Measurements from ENCODE around the gene LDHAL6B. TPM values are rescaled to one million over a fixed set of nuclear protein-coding genes. Genes with fewer than 3 reads are reported as not detected.

Gene LDHAL6B
- total and polyA plus RNA-seq, 12 donors: not detected

DNA sequence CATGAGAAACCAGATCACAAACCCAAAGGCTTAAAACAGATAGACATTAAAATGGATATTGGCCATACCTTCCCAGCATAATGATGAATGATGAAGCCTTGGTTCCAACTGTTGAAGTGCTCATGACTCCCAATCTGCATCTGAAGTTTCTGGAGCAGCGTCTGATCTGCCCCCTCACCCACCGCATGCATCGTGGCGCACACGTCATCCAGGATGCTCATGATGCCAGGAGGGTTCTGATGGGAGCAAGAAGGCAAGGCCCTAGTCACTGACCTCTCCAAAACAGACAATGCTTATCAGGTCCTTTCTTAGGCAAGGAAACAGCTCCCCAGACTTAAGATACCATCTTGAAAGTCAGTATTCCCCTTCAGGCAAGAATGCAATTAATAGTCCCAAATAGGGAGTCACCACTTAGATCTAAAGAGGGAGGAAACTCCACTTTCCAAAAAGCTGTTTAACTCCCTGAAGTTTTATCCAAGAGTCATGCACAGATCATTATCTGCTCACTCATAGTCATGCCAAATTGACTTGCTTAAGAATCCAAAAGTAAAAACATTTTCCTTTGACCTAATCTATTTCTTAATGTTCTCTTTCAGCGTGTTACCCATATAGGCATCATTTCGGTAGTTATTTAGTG, 2.1 kb downstream of the LDHAL6B start:
- 96 to 98% (median 97%) methylated on average over 7 of the region's 7 CpGs for whole genome bisulfite sequencing, 4 donors
- Histone ChIP-seq H3K4me1 (replicated peaks in 1 of 2) (no peaks in the 10 kb centered on the region), H3K27me3 (no peaks in the 10 kb centered on the region), H3K4me3 (no peak overlapping the region), H3K36me3 (replicated peaks in 1 of 2) (no peaks in the 10 kb centered on the region), H3K9me3 (replicated peaks in 1 of 3) (no peaks in the 10 kb centered on the region), H3K27ac (no peak overlapping the region)
- TF ChIP-seq, protein P1, sequence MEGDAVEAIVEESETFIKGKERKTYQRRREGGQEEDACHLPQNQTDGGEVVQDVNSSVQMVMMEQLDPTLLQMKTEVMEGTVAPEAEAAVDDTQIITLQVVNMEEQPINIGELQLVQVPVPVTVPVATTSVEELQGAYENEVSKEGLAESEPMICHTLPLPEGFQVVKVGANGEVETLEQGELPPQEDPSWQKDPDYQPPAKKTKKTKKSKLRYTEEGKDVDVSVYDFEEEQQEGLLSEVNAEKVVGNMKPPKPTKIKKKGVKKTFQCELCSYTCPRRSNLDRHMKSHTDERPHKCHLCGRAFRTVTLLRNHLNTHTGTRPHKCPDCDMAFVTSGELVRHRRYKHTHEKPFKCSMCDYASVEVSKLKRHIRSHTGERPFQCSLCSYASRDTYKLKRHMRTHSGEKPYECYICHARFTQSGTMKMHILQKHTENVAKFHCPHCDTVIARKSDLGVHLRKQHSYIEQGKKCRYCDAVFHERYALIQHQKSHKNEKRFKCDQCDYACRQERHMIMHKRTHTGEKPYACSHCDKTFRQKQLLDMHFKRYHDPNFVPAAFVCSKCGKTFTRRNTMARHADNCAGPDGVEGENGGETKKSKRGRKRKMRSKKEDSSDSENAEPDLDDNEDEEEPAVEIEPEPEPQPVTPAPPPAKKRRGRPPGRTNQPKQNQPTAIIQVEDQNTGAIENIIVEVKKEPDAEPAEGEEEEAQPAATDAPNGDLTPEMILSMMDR (IDR thresholded peaks at IDR 0.05): no peak
- no peak for TF ChIP-seq POLR2A (IDR thresholded peaks at IDR 0.05)
- intact Hi-C loops (cut with DNase I): no loop called here
- DNase-seq: no peak

DNA sequence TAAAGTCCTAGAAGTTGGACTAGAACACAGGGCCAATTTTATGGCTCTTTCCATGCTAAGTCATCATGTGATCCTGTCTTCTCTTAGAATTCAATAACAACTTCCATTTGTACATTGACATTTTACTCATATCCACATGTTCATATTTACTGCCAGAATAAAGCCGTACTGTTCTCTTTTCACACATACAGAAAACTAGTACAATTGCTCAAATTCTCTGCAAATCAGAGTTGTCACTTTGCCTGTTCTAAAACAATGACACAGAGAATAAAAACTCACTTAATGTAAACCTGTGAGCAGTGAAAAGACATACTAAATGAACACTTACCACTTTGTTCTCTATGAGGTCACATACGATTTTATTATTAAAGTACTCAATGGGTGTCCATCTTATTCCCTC, 3.5 kb downstream of the LDHAL6B start:
- H3K27ac ChIP-seq: no peak overlapping the region
- intact Hi-C loops (cut with DNase I): no loop called here
- no peaks in the 10 kb centered on the region for H3K4me1 ChIP-seq (replicated peaks in 1 of 2)
- no peak for DNase-seq
- H3K27me3 ChIP-seq: no peaks in the 10 kb centered on the region
- no peaks in the 10 kb centered on the region for H3K9me3 ChIP-seq (replicated peaks in 1 of 3)
- no peaks in the 10 kb centered on the region for H3K36me3 ChIP-seq (replicated peaks in 1 of 2)
- WGBS, 4 donors: 85 to 97% (median 90%) methylated on average over 2 of the region's 2 CpGs
- no peak overlapping the region for H3K4me3 ChIP-seq
- no peak for TF ChIP-seq POLR2A (IDR thresholded peaks at IDR 0.05)
- TF ChIP-seq, protein P1 (IDR thresholded peaks at IDR 0.05): no peak

DNA sequence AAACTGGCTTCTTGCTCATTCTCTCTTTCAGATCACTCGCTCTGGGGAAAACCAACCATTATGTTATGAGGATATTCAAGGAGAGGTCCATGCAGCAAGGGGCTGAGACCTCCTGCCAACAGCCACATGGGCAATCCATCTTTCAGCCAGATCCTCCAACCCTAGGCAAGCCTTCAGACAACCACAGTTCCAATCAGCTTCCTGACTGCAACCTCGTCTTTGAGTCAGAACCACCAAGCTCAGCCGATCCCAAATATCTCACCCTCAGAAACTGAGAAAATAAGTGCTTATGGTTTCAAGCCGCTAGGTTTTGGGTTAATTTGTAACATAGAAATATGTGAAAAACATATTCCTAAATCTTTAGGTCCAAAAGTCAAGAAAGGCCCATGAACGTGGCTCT, 10.3 kb downstream of the LDHAL6B start:
- intact Hi-C loops (cut with DNase I): no loop called here
- no peaks in the 10 kb centered on the region for H3K9me3 ChIP-seq (replicated peaks in 1 of 3)
- H3K4me3 ChIP-seq: no peak overlapping the region
- TF ChIP-seq POLR2A (IDR thresholded peaks at IDR 0.05): no peak
- TF ChIP-seq, protein P1 (IDR thresholded peaks at IDR 0.05): no peak
- H3K4me1 ChIP-seq (replicated peaks in 1 of 2): no peaks in the 10 kb centered on the region
- WGBS, 4 donors: 92 to 97% (median 96%) methylated on average over 5 of the region's 5 CpGs
- no peak for DNase-seq
- no peaks in the 10 kb centered on the region for H3K36me3 ChIP-seq (replicated peaks in 1 of 2)
- no peaks in the 10 kb centered on the region for H3K27me3 ChIP-seq
- no peak overlapping the region for H3K27ac ChIP-seq

GRCh38 chr15:59217876-59218498, 11.3 kb downstream of the LDHAL6B start:
- Histone ChIP-seq H3K36me3 (replicated peaks in 1 of 2) (no peaks in the 10 kb centered on the region), H3K27me3 (no peaks in the 10 kb centered on the region)
- WGBS, 4 donors: 91 to 96% (median 93%) methylated on average over 14 of the region's 14 CpGs

More at GRCh38 chr15:59217876-59218498, 11.3 kb downstream of the LDHAL6B start:
- Histone ChIP-seq H3K4me3 (no peak overlapping the region), H3K27ac (no peak overlapping the region), H3K9me3 (replicated peaks in 1 of 3) (no peaks in the 10 kb centered on the region), H3K4me1 (replicated peaks in 1 of 2) (no peaks in the 10 kb centered on the region)
- DNase-seq: no peak
- TF ChIP-seq, protein P1 (IDR thresholded peaks at IDR 0.05): no peak
- no peak for TF ChIP-seq POLR2A (IDR thresholded peaks at IDR 0.05)
- intact Hi-C loops (cut with DNase I): no loop called here
